Measurements from ENCODE around the gene ISCA2. TPM values are rescaled to one million over a fixed set of nuclear protein-coding genes. Genes with fewer than 3 reads are reported as not detected.

The ISCA2 gene
- total RNA-seq, 5 donors from 2014 or later (not counting 1 experiment from before 2014, with no cell fraction given), result 21.3 to 42.6 (median 34.1) TPM

GRCh38 chr14:74508844-74509428 lies 15.4 kb downstream of the ISCA2 start:
- DNase-seq, result peak in 1 of 35 experiments; percentile 11
- Histone ChIP-seq H3K27ac (ENCODE audit: low read length) (no peak overlapping the region), H3K27me3 (replicated peaks in 1 of 2; ENCODE audit: control insufficient read depth in 2 of 2, extremely low read depth in 1 of 2, insufficient read depth in 2 of 2, low read length in 1 of 2) (peaks cover 0 to 43% of the 10 kb centered on the region in 2 experiments), H3K9me3 (no peaks in the 10 kb centered on the region), H3K4me1 (ENCODE audit: control insufficient read depth in 1 of 2, extremely low read depth in 1 of 2, insufficient read depth in 2 of 2, low read length in 2 of 2) (no peaks in the 10 kb centered on the region), H3K4me3 (ENCODE audit: control insufficient read depth in 1 of 2, extremely low read depth in 1 of 2, low read length in 1 of 2) (no peak overlapping the region), H3K36me3 (ENCODE audit: control insufficient read depth in 2 of 2, extremely low read depth in 1 of 2, insufficient read depth in 1 of 2, low read length in 1 of 2) (no peaks in the 10 kb centered on the region)
- ChIA-PET CTCF (no interaction called here), POLR2A (no interaction called here)
- Mint-ChIP-seq H3K4me3 (no peak overlapping the region), H3K27me3 (peaks cover 10 to 17% of the 10 kb centered on the region in 2 donors), H3K9me3 (no peaks in the 10 kb centered on the region), H3K36me3 (no peaks in the 10 kb centered on the region), H3K4me1 (peaks cover 0 to 8% (median 5%) of the 10 kb centered on the region in 3 donors), H3K27ac (no peak overlapping the region)
- ATAC-seq (replicated peaks in 1 of 4), result no peak
- WGBS (ENCODE audit: insufficient coverage), result 71% methylated on average over 9 of the region's 13 CpGs

- ATAC-seq (replicated peaks in 1 of 4) (no peak), DNase-seq (no peak)
- Mint-ChIP-seq H3K9me3 (no peaks in the 10 kb centered on the region), H3K27ac (no peak overlapping the region), H3K27me3 (peaks cover 16 to 17% of the 10 kb centered on the region in 2 donors), H3K4me1 (peaks cover 6 to 13% (median 11%) of the 10 kb centered on the region in 3 donors), H3K36me3 (no peaks in the 10 kb centered on the region), H3K4me3 (no peak overlapping the region)
- H3K27me3 ChIP-seq (replicated peaks in 1 of 2; ENCODE audit: control insufficient read depth in 2 of 2, extremely low read depth in 1 of 2, insufficient read depth in 2 of 2, low read length in 1 of 2), result peaks cover 0 to 51% of the 10 kb centered on the region in 2 experiments
- H3K27ac ChIP-seq (ENCODE audit: low read length), result no peak overlapping the region
- peaks cover 0 to 6% of the 10 kb centered on the region in 2 experiments for H3K4me1 ChIP-seq (ENCODE audit: control insufficient read depth in 1 of 2, extremely low read depth in 1 of 2, insufficient read depth in 2 of 2, low read length in 2 of 2)
- H3K4me3 ChIP-seq (ENCODE audit: control insufficient read depth in 1 of 2, extremely low read depth in 1 of 2, low read length in 1 of 2), result no peak overlapping the region
- ChIA-PET POLR2A (no interaction called here), CTCF (no interaction called here)
- no peaks in the 10 kb centered on the region for H3K9me3 ChIP-seq
- no peaks in the 10 kb centered on the region for H3K36me3 ChIP-seq (ENCODE audit: control insufficient read depth in 2 of 2, extremely low read depth in 1 of 2, insufficient read depth in 1 of 2, low read length in 1 of 2)
- WGBS (ENCODE audit: insufficient coverage), result 84% methylated on average over 7 of the region's 10 CpGs
Measured at GRCh38 chr14:74509587-74510222, 16.1 kb downstream of the ISCA2 start.

GRCh38 chr14:74510223-74510931 lies 16.8 kb downstream of the ISCA2 start:
- WGBS (ENCODE audit: insufficient coverage), result 81% methylated on average over 17 of the region's 21 CpGs
- CTCF ChIA-PET, result no interaction called here
- POLR2A ChIA-PET, result no interaction called here
- Mint-ChIP-seq H3K9me3 (no peaks in the 10 kb centered on the region), H3K27me3 (peaks cover 17 to 18% of the 10 kb centered on the region in 2 donors), H3K27ac (no peak overlapping the region), H3K36me3 (no peaks in the 10 kb centered on the region), H3K4me3 (no peak overlapping the region), H3K4me1 (peaks cover 9 to 14% (median 14%) of the 10 kb centered on the region in 3 donors)
- no peak overlapping the region for H3K4me3 ChIP-seq (ENCODE audit: control insufficient read depth in 1 of 2, extremely low read depth in 1 of 2, low read length in 1 of 2)
- no peak overlapping the region for H3K27ac ChIP-seq (ENCODE audit: low read length)
- DNase-seq (no peak), ATAC-seq (replicated peaks in 1 of 4) (no peak)
- peaks cover 0 to 52% of the 10 kb centered on the region in 2 experiments for H3K27me3 ChIP-seq (replicated peaks in 1 of 2; ENCODE audit: control insufficient read depth in 2 of 2, extremely low read depth in 1 of 2, insufficient read depth in 2 of 2, low read length in 1 of 2)
- no peaks in the 10 kb centered on the region for H3K36me3 ChIP-seq (ENCODE audit: control insufficient read depth in 2 of 2, extremely low read depth in 1 of 2, insufficient read depth in 1 of 2, low read length in 1 of 2)
- peaks cover 0 to 6% of the 10 kb centered on the region in 2 experiments for H3K4me1 ChIP-seq (ENCODE audit: control insufficient read depth in 1 of 2, extremely low read depth in 1 of 2, insufficient read depth in 2 of 2, low read length in 2 of 2)
- no peaks in the 10 kb centered on the region for H3K9me3 ChIP-seq

- Mint-ChIP-seq H3K4me1 (peaks cover 9 to 19% (median 18%) of the 10 kb centered on the region in 3 donors), H3K36me3 (no peaks in the 10 kb centered on the region), H3K9me3 (no peaks in the 10 kb centered on the region), H3K4me3 (no peak overlapping the region), H3K27me3 (peaks cover 17 to 18% of the 10 kb centered on the region in 2 donors), H3K27ac (no peak overlapping the region)
- Histone ChIP-seq H3K4me3 (ENCODE audit: control insufficient read depth in 1 of 2, extremely low read depth in 1 of 2, low read length in 1 of 2) (no peak overlapping the region), H3K9me3 (no peaks in the 10 kb centered on the region), H3K27ac (ENCODE audit: low read length) (no peak overlapping the region), H3K4me1 (ENCODE audit: control insufficient read depth in 1 of 2, extremely low read depth in 1 of 2, insufficient read depth in 2 of 2, low read length in 2 of 2) (peaks cover 0 to 6% of the 10 kb centered on the region in 2 experiments), H3K27me3 (replicated peaks in 1 of 2; ENCODE audit: control insufficient read depth in 2 of 2, extremely low read depth in 1 of 2, insufficient read depth in 2 of 2, low read length in 1 of 2) (peaks cover 0 to 57% of the 10 kb centered on the region in 2 experiments), H3K36me3 (ENCODE audit: control insufficient read depth in 2 of 2, extremely low read depth in 1 of 2, insufficient read depth in 1 of 2, low read length in 1 of 2) (no peaks in the 10 kb centered on the region)
- 59% methylated on average over 3 of the region's 10 CpGs for WGBS (ENCODE audit: insufficient coverage)
- ATAC-seq (replicated peaks in 1 of 4) (no peak), DNase-seq (no peak)
- CTCF ChIA-PET, result no interaction called here
- POLR2A ChIA-PET, result no interaction called here
Measured at GRCh38 chr14:74510959-74511409, 17.4 kb downstream of the ISCA2 start.

- CTCF ChIA-PET, result no interaction called here
Measured at GRCh38 chr14:74511966-74512830, 18.6 kb downstream of the ISCA2 start.

GRCh38 chr14:74514471-74514941 lies 20.9 kb downstream of the ISCA2 start:
- peak overlapping the region in 2 of 3 donors; percentile 36 to 47 for H3K4me3 Mint-ChIP-seq
- no peak overlapping the region for H3K27ac Mint-ChIP-seq
- Histone ChIP-seq H3K4me1 (ENCODE audit: control insufficient read depth in 1 of 2, extremely low read depth in 1 of 2, insufficient read depth in 2 of 2, low read length in 2 of 2) (peaks cover 0 to 6% of the 10 kb centered on the region in 2 experiments), H3K27me3 (replicated peaks in 1 of 2; ENCODE audit: control insufficient read depth in 2 of 2, extremely low read depth in 1 of 2, insufficient read depth in 2 of 2, low read length in 1 of 2) (peaks cover 0 to 48% of the 10 kb centered on the region in 2 experiments), H3K27ac (ENCODE audit: low read length) (no peak overlapping the region), H3K9me3 (no peaks in the 10 kb centered on the region), H3K36me3 (ENCODE audit: control insufficient read depth in 2 of 2, extremely low read depth in 1 of 2, insufficient read depth in 1 of 2, low read length in 1 of 2) (no peaks in the 10 kb centered on the region), H3K4me3 (ENCODE audit: control insufficient read depth in 1 of 2, extremely low read depth in 1 of 2, low read length in 1 of 2) (no peak overlapping the region)
- H3K36me3 Mint-ChIP-seq, result no peaks in the 10 kb centered on the region
- no peaks in the 10 kb centered on the region for H3K9me3 Mint-ChIP-seq
- 7% methylated on average over 9 of the region's 13 CpGs for WGBS (ENCODE audit: insufficient coverage)
- H3K4me1 Mint-ChIP-seq, result peaks cover 9 to 17% (median 10%) of the 10 kb centered on the region in 3 donors
- POLR2A ChIA-PET, result no interaction called here
- H3K27me3 Mint-ChIP-seq, result peaks cover 12 to 20% of the 10 kb centered on the region in 2 donors
- CTCF ChIA-PET, result no interaction called here
- DNase-seq, result no peak
- no peak for ATAC-seq (replicated peaks in 1 of 4)

More at GRCh38 chr14:74511966-74512830, 18.6 kb downstream of the ISCA2 start:
- no peak overlapping the region for H3K27ac Mint-ChIP-seq
- POLR2A ChIA-PET, result no interaction called here
- no peaks in the 10 kb centered on the region for H3K9me3 Mint-ChIP-seq
- H3K36me3 Mint-ChIP-seq, result no peaks in the 10 kb centered on the region
- DNase-seq, result no peak
- no peak for ATAC-seq (replicated peaks in 1 of 4)
- peaks cover 0 to 6% of the 10 kb centered on the region in 2 experiments for H3K4me1 ChIP-seq (ENCODE audit: control insufficient read depth in 1 of 2, extremely low read depth in 1 of 2, insufficient read depth in 2 of 2, low read length in 2 of 2)
- H3K4me3 ChIP-seq (ENCODE audit: control insufficient read depth in 1 of 2, extremely low read depth in 1 of 2, low read length in 1 of 2), result no peak overlapping the region
- H3K4me1 Mint-ChIP-seq, result peaks cover 9 to 17% (median 16%) of the 10 kb centered on the region in 3 donors
- peaks cover 17 to 21% of the 10 kb centered on the region in 2 donors for H3K27me3 Mint-ChIP-seq
- H3K27ac ChIP-seq (ENCODE audit: low read length), result no peak overlapping the region
- 54% methylated on average over 6 of the region's 10 CpGs for WGBS (ENCODE audit: insufficient coverage)
- H3K9me3 ChIP-seq, result no peaks in the 10 kb centered on the region
- H3K36me3 ChIP-seq (ENCODE audit: control insufficient read depth in 2 of 2, extremely low read depth in 1 of 2, insufficient read depth in 1 of 2, low read length in 1 of 2), result no peaks in the 10 kb centered on the region
- no peak overlapping the region for H3K4me3 Mint-ChIP-seq
- peaks cover 0 to 63% of the 10 kb centered on the region in 2 experiments for H3K27me3 ChIP-seq (replicated peaks in 1 of 2; ENCODE audit: control insufficient read depth in 2 of 2, extremely low read depth in 1 of 2, insufficient read depth in 2 of 2, low read length in 1 of 2)
